Measurements from ENCODE around the gene UQCC2. TPM values are rescaled to one million over a fixed set of nuclear protein-coding genes. Genes with fewer than 3 reads are reported as not detected.

Gene UQCC2
- total and polyA plus RNA-seq, 7 donors, result 118 to 184 (median 141) TPM

- no peak overlapping the region for H3K27ac ChIP-seq
- no peaks in the 10 kb centered on the region for H3K4me1 ChIP-seq
- TF ChIP-seq CTCF (IDR thresholded peaks at IDR 0.05), result no peak
- intact Hi-C loops (cut with DNase I), result no loop called here
- no peak overlapping the region for H3K4me3 ChIP-seq
- no peaks in the 10 kb centered on the region for H3K27me3 ChIP-seq (ENCODE audit: insufficient read depth in 3 of 3, low read length in 2 of 3)
- 77 to 93% (median 85%) methylated on average over 15 to 16 of the region's 16 CpGs for WGBS, 3 donors
- ATAC-seq, result peak in 1 of 4 donors; percentile 76
- no peak for DNase-seq
- no peaks in the 10 kb centered on the region for H3K9me3 ChIP-seq
- peaks cover 0 to under 1% of the 10 kb centered on the region in 2 donors for H3K36me3 ChIP-seq (ENCODE audit: insufficient read depth in 1 of 2, low read depth in 1 of 2)
Observed at GRCh38 chr6:33663727-33664449, 47.6 kb downstream of the UQCC2 start.

GRCh38 chr6:33663028-33663427 lies 48.5 kb downstream of the UQCC2 start:
- no peak overlapping the region for H3K4me3 ChIP-seq
- no peak overlapping the region for H3K27ac ChIP-seq
- intact Hi-C loops (cut with DNase I), result no loop called here
- no peak for TF ChIP-seq CTCF (IDR thresholded peaks at IDR 0.05)
- H3K9me3 ChIP-seq, result no peaks in the 10 kb centered on the region
- DNase-seq (no peak), ATAC-seq (no peak)
- H3K4me1 ChIP-seq, result no peaks in the 10 kb centered on the region
- no peaks in the 10 kb centered on the region for H3K36me3 ChIP-seq (ENCODE audit: insufficient read depth in 1 of 2, low read depth in 1 of 2)
- no peaks in the 10 kb centered on the region for H3K27me3 ChIP-seq (ENCODE audit: insufficient read depth in 3 of 3, low read length in 2 of 3)
- 78 to 87% (median 87%) methylated on average over 5 of the region's 5 CpGs for WGBS, 3 donors

- WGBS, 3 donors, result 86 to 94% (median 93%) methylated on average over 10 to 11 of the region's 11 CpGs
- DNase-seq, result no peak
- no peak for TF ChIP-seq CTCF (IDR thresholded peaks at IDR 0.05)
Observed at GRCh38 chr6:33662318-33662717, 49.2 kb downstream of the UQCC2 start.

GRCh38 chr6:33661106-33661838 lies 50.2 kb downstream of the UQCC2 start:
- Histone ChIP-seq H3K9me3 (no peaks in the 10 kb centered on the region), H3K27ac (no peak overlapping the region), H3K4me3 (no peak overlapping the region), H3K27me3 (ENCODE audit: insufficient read depth in 3 of 3, low read length in 2 of 3) (no peaks in the 10 kb centered on the region), H3K4me1 (no peaks in the 10 kb centered on the region), H3K36me3 (ENCODE audit: insufficient read depth in 1 of 2, low read depth in 1 of 2) (no peaks in the 10 kb centered on the region)
- intact Hi-C loops (cut with DNase I), result no loop called here
- no peak for TF ChIP-seq CTCF (IDR thresholded peaks at IDR 0.05)
- 83 to 91% (median 85%) methylated on average over 10 of the region's 10 CpGs for WGBS, 3 donors
- ATAC-seq (no peak), DNase-seq (no peak)

More at GRCh38 chr6:33662318-33662717, 49.2 kb downstream of the UQCC2 start:
- Histone ChIP-seq H3K27ac (no peak overlapping the region), H3K36me3 (ENCODE audit: insufficient read depth in 1 of 2, low read depth in 1 of 2) (no peaks in the 10 kb centered on the region), H3K4me3 (no peak overlapping the region), H3K4me1 (no peaks in the 10 kb centered on the region), H3K27me3 (ENCODE audit: insufficient read depth in 3 of 3, low read length in 2 of 3) (no peaks in the 10 kb centered on the region), H3K9me3 (no peaks in the 10 kb centered on the region)
- intact Hi-C loops (cut with DNase I), result no loop called here
- no peak for ATAC-seq

Measured in psoas muscle (tissue), 8 donors.